Retinal pigment epithelial cell (primary cell): ENCODE data around the gene C2CD2.

ENCODE experiments used
- DNase-seq: peaks from one replicate; pipeline ENCODE4 v3.0.0-alpha.2; 2010; ENCODE audit warnings: low read depth
- H3K4me3 ChIP-seq: 2 replicates; pipeline ENCODE4 v1.5.1; 2011; ENCODE audit warnings: mild to moderate bottlenecking, low read length, control low read depth, moderate library complexity
- TF ChIP-seq, protein P1 (sequence below): conservative IDR thresholded peaks from 2 replicates; pipeline ENCODE4 v1.5.1; 2011; ENCODE audit warnings: low read depth, low read length, control low read depth, inconsistent platforms

The C2CD2 gene

DNA sequence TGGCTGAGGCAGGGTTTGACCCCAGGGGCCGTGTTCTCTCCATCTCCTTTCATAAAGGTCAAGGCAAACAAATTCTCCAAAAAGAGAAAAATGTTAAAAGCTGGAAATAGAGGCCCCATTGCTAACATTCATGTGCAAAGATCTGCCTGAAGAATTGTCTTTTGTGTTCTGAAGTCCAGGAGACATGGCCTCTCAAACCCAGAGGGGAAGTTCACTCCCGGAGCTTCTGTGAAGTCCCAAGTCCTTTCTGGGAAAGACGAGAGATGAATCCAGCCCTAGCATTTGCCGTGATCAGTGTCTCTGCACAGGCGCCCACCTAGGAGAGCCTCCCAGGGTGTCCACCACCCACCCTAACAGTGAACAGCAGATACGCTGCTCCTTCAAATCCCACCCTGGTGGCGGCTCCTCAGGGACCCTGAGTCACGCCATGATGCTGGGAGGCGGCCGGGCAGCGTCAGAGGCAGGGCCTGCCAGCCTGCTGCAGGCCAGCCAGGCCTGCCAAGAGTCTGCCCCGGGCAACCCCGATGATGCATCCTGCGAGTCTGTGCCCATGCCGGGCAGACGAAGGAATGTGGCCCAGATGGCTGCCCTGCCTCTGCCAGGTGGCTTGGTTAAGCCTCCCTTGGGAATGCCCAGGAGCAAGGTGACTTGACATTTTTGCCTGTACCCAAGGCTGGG, 5.2 kb upstream of the C2CD2 start:
- TF ChIP-seq, protein P1, sequence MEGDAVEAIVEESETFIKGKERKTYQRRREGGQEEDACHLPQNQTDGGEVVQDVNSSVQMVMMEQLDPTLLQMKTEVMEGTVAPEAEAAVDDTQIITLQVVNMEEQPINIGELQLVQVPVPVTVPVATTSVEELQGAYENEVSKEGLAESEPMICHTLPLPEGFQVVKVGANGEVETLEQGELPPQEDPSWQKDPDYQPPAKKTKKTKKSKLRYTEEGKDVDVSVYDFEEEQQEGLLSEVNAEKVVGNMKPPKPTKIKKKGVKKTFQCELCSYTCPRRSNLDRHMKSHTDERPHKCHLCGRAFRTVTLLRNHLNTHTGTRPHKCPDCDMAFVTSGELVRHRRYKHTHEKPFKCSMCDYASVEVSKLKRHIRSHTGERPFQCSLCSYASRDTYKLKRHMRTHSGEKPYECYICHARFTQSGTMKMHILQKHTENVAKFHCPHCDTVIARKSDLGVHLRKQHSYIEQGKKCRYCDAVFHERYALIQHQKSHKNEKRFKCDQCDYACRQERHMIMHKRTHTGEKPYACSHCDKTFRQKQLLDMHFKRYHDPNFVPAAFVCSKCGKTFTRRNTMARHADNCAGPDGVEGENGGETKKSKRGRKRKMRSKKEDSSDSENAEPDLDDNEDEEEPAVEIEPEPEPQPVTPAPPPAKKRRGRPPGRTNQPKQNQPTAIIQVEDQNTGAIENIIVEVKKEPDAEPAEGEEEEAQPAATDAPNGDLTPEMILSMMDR, result no peak
- H3K4me3 ChIP-seq, result no peak overlapping the region

GRCh38 chr21:41957991-41958766, 4.4 kb upstream of the C2CD2 start:
- TF ChIP-seq, protein P1, result peak; percentile 32
- peak; percentile 29 for DNase-seq
- no peak overlapping the region for H3K4me3 ChIP-seq

More for the DNA sequence above, 5.2 kb upstream of the C2CD2 start:
- DNase-seq, result no peak

DNA sequence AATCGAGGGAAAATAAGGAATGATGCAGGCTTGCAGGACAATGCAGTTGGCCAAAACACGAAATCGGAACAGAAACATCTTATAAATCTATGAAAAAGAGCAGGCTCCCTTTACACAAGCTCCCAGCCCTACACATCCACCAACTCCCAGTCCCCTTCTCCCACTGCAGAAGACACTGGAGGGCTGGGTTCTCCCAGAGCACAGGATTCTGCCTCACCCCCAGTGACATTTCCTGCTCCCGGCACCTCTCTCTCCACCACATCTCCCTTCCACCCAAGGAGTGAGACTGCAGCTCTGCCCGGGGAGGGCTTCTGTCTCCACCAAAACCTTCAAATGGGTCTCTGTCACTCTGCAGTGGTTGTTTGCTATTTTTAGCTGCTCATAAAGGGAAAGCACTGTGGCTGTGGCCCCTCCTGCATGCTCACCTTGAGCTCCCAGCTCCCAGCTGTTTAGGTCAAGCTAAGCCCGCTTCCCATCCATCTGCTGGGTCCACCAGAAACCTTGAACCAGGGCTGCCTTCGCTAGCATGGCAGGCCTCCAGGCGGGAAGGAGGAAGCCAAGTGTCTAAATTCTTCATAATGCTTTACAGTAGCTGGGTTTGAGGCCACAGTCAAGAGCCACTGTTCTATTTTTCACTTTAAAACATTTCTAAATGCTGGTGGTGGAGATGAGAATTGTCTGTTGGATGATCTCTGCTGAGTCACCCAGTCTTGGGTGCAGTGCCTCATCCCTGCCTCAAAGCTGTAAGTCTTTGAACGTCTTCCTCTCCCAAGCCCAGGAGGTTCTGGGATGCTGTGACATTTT, 3.3 kb upstream of the C2CD2 start:
- TF ChIP-seq, protein P1, result no peak
- DNase-seq, result no peak
- no peak overlapping the region for H3K4me3 ChIP-seq

DNA sequence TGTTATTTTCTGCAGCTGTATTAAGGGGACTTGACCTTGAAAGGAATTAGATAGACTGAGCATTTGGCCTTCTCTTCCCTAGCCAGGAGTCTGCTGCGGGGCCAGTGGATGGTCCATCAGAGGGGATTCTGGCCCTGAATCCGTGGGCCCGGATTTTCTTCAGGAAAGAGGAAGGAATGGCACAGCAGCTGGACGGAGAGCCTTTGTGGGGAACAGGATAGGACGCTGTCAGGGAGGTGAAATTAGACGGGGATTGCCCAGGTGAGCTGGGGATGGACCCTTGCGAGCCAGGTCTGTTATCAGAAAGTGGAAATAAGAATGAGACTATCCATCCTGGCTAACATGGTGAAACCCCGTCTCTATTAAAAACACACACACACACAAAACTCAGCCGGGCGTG, 1.7 kb upstream of the C2CD2 start:
- TF ChIP-seq, protein P1, result no peak
- no peak overlapping the region for H3K4me3 ChIP-seq

DNA sequence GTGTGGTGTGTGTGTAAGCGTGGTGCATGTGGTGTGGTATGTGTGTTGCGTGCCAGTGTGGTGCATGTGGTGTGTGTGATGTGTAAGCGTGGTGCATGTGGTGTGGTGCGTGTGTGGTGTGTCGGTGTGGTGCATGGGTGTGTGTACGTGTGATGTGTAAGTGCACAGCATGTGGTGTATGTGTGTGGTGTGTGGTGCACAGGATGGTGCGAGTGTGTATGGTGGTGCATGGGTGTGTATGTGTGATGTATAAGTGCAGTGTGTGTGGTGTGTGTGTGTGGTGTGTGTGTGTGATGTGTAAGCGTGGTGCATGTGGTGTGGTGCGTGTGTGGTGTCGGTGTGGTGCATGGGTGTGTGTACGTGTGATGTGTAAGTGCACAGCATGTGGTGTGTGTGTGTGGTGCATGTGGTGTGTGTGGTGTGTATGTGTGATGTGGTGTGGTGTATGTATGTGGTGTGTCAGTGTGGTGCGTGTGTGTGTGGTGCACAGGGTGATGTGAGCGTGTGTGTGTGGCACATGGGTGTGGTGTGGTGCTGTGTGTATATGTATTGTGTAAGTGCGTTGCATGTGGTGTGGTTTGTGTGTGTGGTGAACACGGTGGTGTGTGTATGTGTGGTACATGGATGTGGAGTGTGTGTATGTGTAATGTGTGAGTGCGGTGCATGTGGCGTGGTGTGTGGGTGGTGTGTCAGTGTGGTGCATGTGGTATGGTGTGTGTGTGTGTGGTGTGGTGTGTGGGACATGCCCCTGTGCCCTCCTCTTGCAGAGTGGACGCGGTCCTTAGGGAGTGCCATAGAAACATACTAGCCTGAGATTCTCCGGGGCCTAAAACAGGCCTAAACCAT, 1.1 kb upstream of the C2CD2 start:
- no peak overlapping the region for H3K4me3 ChIP-seq
- TF ChIP-seq, protein P1, result no peak

More for the DNA sequence above, 1.7 kb upstream of the C2CD2 start:
- DNase-seq, result no peak

GRCh38 chr21:41953249-41953830, 478 bp downstream of the C2CD2 start:
- H3K4me3 ChIP-seq, result peak overlapping the region; percentile 48
- no peak for DNase-seq
- TF ChIP-seq, protein P1, result no peak

More for the DNA sequence above, 1.1 kb upstream of the C2CD2 start:
- no peak for DNase-seq
